Pulmonary artery endothelial cell (primary cell): ENCODE results near the gene TMEM250. TPM values are rescaled to one million over a fixed set of nuclear protein-coding genes. Genes with fewer than 3 reads are reported as not detected.
A peak's percentile ranks its signal among the peaks of the same experiment; 100 is the strongest.
"Not testable (repeated sequence)": the region's sequence is repeated elsewhere in the genome, so short reads cannot be mapped to it uniquely, and the experiment has no call there.

Source experiments
- DNase-seq: peaks from one replicate; pipeline ENCODE4 v3.0.0-alpha.2; 2011; ENCODE audit warnings: low read depth, low spot score
- total RNA-seq: library from RNA; depleted of rRNA; stranded (reverse); fragments of >200 nt; gene quantifications from 2 replicates; pipeline ENCODE4 v1.2.3, GENCODE V29; 2014

TMEM250 gene
- total RNA-seq, 1 donor from 2014 or later = 72.3 TPM

DNA sequence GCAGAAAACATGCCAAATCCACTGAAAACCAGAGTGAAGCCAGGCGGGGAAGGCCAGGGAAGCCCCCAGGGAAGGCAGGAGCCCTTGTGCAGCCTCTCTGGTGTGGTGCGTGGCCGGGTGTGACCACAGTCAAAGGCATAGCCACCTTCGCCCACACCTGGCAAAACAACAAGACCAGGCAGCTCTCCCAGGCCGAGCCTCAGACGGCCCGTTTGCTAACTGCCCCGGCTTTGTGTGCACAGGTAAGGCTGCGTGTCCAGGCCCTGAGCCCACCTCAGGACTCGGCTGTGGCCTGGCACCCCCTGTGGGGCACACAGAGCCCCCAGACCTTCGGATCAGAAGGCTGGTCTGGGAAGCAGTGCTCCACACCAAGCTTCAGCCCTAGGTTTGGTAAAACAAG, 6.1 kb downstream of the TMEM250 start:
- no peak for DNase-seq

DNA sequence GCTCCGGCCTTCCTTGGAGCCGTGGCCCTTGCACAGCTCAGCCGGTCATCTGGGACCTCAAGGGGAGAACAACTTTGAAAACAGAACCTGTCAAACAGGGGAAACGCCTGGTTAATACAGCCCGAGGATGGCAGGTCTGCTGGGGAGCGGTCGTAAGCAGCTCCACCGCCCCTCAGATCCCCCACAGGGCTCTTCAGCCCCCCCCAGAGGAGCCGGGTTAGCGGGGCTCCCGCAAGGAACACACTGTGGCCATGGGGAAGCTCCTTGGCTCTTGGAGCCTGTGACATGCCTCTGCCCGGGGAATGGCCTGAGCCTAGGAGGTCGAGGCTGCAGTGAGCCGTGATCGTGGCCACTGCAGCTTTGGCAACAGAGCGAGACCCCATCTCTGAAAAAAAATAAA, 6.8 kb downstream of the TMEM250 start:
- no peak for DNase-seq

- DNase-seq = no peak
These were observed 7.5 kb downstream of the TMEM250 start for GRCh38 chr9:136111190-136111589.

GRCh38 chr9:136110082-136111061, 8.3 kb downstream of the TMEM250 start:
- no peak for DNase-seq

DNA sequence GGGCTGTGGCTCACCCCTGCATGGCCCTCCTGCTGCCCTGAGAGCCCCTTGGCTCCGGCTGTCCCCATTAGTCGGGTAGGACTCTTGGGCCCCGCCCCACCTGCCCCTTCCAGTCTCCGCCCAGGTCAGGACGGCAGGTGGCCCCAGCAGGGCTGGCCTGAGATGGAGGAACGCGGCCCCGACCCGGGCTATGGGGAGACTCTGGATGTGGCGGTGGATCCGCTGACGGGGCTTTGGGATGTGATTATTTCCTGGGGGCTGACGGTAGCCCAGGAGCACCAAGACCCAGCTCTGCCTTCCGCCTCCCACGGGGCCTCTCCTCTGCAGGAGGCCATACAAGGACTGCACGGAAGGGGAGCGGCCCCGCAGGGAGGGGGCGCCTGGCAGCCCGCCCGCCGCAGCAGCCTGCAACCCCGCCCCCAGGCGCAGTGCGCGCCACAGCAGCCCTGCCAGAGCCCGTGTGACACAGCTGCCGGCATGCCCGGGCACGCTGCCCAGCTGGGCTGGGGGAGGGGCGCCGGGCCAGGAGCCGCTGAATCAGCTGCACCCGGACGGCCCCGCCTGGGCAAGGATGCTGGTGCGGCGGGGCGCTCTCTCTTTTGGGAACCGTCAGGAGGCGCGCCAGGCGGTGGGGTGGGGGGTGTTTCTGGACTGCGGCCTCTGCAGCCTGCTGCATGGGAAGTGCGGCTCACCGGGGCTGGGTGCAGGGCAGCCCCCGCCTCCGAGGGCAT, 9.2 kb downstream of the TMEM250 start:
- peak; percentile 57 for DNase-seq

GRCh38 chr9:136108648-136109266, 9.9 kb downstream of the TMEM250 start:
- no peak for DNase-seq

- DNase-seq = no peak
These were observed 10.6 kb downstream of the TMEM250 start for GRCh38 chr9:136107953-136108647.

DNA sequence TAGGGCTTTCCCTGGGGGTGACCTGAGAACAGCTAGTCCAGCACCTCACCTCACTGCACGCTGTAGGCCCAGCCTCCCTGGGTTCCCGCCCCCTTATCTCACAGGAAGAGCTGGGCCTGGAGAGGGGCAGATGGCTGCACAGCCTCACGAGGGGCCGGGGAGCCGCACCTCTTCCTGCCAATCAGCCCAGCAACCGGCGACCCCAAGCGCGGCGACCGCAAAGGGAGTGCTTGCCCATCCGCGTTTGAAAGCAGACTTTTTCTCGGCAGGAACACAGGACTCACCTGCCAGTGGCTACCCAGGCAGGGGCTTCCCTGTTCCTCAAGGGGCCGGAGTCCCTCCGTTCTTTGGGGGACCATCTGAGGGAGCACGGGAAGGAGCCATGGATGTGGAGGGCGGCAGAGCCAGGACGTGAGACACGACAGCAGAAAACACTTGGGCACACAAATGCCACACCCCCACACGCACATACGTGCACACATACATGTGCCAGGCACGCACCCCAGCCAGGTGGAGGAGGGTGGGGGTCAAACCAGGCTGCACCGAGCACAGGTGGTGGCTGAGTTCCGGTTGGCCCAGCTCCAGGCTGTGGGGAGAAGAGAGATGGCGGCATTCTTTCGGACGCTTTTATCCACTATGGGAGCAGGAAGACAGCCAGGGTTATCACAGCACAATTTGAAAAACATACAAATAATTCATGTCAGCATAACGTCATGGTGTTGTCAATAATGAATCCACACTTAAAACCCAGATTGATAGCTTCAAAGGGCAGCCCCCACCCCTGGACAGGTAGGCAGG, 11.3 kb downstream of the TMEM250 start:
- no peak for DNase-seq

DNA sequence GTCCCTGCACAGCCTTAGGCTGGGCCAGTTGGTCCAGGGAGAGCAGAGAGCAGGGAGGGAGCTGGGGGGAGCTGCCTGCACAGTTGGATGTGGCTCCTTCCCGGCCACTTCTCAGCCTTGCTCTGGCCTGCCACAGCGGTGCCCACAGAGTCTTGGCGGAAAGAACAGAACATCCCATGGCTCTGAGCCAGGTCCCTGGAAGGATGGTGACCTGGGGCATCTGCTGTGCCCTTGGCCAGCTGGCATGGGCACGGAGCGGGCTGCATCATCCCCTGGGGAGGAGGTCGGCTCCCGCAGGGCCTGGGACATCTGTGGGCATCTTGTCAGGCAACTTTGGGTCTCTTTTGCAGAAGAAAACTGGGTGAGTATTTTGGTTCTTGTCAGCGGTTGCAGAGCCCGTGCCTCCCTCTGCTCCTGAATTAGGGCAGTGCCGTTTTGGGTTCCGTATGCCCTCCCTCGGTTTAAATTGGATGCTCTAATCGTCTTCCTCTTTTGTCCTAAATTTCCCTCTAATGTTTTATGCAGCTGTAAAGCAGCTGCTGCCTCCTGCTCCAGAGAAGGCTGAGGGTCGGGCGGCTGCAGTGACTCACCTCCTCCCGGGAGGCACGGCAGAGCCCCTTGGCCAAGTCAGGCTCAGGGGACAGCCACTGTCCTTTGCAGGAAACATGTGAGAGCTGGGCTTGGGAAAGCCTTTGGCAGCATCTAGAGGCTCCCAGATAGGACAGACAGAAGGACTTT, 13.1 kb downstream of the TMEM250 start:
- DNase-seq = no peak

GRCh38 chr9:136104916-136105315, 13.8 kb downstream of the TMEM250 start:
- DNase-seq = no peak

DNA sequence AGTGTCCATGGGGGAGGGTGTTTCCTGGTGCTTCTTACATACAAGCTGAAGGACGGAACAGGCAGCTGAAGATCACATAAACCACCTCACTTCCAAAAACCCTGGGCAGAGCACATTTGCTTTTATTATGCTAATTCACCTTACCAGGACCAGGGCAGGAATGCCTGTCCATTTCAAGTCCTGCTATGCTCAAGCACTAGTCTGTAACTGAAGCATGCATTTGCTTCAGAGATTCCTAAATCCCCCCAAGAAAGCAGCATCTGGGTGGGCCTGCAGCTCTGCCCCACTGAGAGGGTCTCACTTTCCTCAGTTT, 14.2 kb downstream of the TMEM250 start:
- no peak for DNase-seq

GRCh38 chr9:136103651-136104487, 14.8 kb downstream of the TMEM250 start:
- no peak for DNase-seq

- DNase-seq = not testable (repeated sequence)
These were observed 17.0 kb downstream of the TMEM250 start for GRCh38 chr9:136101615-136102074.

DNA sequence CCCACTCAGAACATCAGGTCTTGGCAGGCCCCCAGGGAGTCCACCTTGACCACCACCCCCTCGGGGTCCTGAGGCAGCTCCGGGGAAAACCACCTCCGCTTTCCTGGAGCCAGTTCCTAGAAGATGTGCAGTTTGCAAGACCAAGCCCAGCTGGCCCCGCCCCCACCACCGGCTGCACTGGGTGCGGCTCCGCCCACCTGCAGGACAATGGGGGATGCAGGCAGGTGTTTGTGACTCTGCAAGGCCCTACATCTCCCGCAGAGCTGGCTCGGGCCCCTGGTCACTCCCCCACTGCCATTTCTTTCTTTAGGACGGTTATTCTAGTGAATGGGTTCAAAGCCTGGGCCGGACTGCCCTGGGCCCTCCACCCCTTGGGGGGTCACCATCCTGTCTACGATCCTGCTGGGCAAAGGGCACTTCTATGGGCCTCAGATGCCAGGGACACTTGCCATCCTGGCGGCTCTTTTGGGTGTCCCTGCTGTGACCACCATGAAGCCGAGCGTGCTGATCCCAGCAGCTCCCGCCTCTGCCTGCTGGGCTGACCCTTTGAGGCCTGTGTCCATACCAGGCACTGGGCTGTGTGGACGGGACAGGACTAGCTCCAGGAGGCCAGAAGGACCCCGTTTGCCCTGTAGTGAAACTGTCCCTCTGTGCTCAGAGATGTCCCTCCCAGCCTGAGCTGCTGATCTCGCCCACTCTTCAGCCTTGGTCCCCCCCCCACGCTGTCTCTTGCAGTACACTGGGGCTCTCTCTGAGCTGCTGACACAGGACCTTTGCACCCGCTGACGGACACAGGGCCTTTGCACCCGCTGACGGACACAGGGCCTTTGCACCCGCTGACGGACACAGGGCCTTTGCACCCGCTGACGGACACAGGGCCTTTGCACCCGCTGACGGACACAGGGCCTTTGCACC, 17.7 kb downstream of the TMEM250 start:
- no peak for DNase-seq

DNA sequence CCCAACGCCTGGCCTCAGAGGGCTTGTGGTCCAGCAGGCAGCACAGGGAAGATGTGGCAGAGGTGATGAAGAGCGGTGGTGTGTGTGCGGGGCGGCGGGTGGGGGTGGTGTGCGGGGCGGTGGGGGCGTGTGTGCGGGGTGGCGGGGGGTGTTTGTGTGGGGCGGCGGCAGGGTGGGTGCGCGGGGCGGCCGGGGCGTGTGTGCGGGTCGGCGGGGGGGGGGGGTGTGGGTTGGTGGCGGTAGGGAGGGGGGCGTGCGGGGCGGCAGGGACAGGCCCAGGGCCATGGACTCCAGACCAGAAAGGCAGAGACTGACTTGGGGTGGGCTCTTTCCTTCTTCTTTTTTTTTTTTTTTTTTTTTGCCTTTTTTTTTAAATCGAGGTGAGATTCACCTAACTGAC, 19.1 kb downstream of the TMEM250 start:
- DNase-seq = no peak

- DNase-seq = no peak
These were observed 19.8 kb downstream of the TMEM250 start for GRCh38 chr9:136098844-136099243.

GRCh38 chr9:136098210-136098609, 20.5 kb downstream of the TMEM250 start:
- no peak for DNase-seq

DNA sequence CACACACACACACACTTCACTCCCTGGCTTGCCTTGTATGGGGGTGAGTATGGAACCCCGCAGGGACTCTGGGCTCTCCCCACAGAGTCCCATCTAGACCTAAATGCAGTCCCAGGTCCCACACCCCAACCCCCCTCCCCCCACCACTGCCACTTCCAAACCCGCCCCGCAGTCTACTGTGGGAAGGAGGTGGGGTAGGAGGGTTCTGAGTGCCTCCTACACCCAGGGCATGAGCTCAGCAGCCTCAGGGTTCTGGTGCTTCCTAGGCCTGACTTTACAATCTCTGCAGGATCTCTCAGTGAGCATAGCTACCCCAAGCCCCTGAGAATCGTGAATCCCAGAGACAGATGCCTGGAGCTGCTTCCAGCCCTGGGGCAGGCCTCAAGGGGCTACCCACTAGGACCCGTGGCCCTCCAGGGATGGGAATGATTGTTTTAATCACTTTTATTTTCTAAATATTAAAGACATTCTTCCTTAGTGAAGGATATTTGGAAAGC, 22.1 kb downstream of the TMEM250 start:
- DNase-seq = no peak
